CD4-positive, alpha-beta T cell treated with Interleukin-4 for 1 hour (primary cell): ENCODE results near the gene SVIL.
"Not testable (repeated sequence)": the region's sequence is repeated elsewhere in the genome, so short reads cannot be mapped to it uniquely, and the experiment has no call there.

ENCODE experiments used
- DNase-seq, 2 donors: peaks; one replicate each; pipeline ENCODE4 v3.0.0-alpha.2; 2020 to 2022

SVIL gene

DNA sequence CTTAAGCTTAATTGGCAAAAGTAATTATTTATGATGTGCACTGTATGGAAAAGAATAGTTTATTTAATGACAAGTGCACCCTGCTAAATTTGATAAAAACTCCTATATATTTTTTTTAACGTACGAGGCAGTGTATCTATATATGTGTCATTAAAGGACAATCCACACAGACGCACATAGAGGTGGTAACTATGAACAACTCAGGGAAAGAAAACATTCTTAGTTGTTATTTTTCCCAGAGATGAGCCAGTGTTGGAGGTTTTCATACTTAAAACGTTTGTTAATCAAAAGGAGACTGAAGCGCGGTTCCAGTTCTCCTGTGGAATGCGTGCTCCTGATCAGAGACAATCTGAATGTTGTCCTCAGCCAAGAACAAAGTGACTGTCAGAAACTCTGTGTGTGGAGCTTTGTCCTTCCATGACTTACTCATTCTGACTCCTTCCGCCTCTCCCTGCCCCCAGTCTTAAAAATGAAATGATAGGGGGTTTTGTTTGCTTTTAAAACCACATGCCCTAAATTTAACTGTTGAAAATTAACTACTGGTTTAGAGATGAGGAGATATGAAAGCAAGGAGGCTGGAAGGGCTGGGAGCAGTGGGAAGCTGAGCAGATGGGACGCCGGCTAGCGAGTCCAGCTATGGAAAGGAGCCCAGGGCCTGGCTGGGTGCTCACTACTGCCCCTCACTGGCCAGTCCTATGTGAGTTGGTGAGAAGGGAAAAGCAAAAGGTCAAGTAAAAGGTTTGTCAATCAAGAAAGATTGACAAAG, 99.6 kb downstream of the SVIL start:
- no peak for DNase-seq

DNA sequence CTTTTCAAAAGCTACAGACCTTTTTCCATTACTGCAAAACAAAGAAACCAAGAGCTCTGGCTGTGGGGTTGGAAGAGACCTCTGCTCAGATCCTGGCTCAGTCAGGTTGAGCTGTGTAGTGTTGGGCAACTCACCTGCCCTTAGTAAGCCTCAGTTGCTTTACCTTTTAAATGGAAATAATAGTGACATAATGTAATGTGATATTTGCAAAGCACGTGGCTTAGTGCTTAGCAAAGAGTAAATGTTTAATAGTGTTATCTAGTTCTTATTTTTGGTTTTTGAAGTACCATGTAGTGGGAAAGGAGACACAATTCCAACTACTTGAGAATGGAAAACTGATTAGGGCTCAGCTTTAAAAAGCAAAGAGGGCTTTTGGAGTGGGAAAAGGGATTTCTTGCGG, 100.2 kb downstream of the SVIL start:
- no peak for DNase-seq

DNA sequence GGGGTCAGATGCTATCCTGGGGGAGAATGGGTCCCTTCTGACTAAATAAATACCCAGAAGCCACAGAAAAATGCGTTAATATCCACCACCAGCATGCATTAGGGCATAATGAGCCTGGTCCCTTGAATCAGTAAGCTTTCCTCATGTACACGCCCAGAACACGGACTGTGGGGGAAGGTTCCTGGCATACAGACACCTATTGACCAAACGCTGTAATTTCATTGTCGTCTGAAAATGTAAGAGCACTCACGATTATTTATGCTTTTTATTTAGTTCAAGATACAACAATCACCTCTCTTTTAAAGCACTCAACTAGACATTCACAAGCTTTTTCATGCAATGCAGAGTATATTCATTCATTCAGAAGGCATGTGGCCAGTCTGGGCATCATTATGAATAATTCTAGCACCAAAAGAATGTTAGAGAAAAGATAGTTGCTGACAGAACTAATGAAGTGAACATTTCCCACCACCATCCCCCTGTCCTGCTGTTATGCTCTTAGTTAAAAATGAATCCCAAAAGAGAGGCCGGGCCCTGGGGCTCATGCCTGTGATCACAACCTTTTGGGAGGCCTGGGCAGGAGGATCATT, 101.0 kb downstream of the SVIL start:
- DNase-seq: no peak

DNA sequence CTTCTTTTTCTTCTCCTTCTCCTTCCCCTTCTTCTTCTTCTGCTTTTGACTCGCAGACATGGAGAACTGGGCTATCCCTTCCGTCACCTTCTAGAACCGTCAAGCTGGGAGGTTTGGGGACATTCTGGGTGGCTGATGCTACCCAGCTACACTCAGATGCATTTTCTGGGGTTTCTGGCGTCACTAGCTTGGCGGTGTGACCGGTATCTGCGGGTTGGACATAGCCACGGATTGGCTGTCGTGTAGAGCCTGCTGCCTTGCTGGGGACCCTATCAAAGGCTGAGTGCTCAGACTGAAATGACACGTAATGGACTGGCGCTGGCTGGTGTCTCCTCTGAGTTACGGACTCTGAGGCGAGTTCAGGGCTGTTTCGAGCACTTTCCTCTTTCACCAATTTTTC, 101.7 kb downstream of the SVIL start:
- DNase-seq: no peak

DNA sequence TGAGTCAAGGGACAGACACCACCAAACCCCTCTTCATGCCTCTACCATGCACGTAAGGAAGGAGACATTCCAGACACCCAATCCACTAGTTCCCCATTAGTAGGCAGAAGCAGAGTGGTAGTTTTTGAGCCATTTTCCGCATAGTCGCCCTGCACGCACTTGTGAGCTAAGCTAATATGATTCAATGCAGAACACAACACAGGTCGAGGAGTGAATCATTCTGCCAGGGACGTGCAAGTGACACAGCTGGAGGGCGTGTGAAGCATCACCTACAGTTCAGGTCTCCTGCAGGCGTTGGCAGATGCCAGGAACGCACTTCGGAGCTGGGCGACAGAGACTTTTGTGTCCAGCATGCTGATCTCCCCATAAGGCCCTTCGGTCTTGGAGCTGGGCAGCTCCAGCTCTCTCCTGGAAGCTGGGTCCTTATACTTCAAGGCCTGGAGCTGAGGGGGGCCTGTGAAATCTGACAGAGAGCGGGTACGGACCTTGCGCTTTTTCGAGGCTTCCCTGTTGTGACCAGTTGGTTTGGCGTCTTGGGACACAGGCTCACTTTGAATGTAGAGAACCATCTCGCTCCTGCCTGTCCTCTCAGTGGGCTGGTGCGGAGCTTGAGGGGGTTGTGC, 102.4 kb downstream of the SVIL start:
- no peak for DNase-seq

DNA sequence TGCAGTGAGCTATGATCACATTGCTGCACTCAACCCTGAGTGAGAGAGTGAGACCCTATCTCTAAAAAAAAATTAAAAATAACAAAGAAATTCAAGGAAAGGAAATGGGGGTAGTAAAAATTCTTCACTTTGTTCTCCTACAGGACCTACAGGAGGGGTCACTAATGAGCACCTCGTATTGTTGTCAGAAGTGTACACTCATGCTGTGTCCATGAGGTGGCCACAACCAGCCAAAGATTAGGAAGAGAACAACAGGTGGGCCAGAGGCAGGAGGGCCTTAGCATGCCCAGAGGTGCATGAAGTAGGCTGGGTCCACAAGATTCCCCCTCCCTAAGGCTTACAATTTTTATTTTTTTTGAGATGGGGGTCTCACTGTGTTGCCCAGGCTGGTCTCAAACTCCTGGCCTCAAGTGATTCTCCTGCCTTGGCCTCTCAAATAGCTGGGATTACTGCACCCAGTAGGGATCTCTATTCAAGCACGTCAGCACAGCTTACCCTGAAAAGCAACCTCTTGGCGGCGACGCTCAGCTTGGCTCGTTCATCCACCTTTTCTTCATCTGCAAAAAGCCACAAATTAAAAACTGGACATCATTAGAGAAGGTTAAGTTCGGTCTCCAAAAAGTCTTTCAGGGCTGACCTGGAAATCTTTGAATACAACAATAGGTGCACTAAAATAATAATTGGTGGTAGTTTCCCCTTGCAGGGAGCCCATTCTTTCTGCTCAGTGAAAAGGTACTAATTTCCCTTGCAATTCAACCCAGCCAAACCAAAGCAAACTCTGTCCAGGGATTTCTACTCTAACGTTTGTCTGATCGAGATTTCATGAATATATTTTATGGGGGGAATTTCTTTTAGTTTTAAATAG, 104.4 kb downstream of the SVIL start:
- no peak for DNase-seq

DNA sequence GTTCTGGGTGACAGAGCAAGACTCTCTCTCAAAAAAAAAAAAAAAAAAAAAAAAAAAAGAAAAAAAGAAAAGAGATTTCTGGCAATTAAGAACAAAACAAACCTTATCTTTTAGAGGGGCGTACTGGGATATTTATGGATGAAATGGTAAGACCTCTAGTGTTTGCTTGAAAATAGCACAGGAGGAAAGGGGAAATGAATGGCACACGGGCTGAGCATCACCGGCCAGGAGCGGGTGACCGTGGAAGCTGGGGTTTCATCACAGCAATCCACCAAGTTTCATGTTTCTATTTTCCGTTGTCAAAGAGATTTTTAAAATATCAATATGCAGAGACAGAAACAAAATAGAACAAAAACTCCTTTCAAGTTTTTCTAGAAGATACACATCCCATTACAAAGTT, 105.6 kb downstream of the SVIL start:
- DNase-seq: no peak

DNA sequence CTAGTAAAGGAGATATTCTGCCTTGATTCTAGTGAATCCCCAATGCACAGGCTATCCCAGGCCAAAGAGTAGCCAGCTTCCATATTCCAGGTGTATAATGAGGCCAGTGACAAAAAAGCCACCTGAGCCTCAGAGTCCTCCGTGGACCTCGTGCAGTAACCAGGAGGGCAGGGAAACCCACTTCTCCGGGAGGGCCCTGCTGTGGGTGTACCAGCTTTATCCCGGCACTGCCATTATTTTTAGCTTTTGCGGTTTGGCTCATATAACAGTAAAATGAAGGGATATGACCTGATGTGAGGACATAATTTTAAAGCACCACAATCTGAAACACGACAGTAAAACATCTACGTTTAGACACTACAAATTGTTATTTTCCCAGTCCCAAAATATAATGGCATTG, 109.0 kb downstream of the SVIL start:
- no peak for DNase-seq

DNA sequence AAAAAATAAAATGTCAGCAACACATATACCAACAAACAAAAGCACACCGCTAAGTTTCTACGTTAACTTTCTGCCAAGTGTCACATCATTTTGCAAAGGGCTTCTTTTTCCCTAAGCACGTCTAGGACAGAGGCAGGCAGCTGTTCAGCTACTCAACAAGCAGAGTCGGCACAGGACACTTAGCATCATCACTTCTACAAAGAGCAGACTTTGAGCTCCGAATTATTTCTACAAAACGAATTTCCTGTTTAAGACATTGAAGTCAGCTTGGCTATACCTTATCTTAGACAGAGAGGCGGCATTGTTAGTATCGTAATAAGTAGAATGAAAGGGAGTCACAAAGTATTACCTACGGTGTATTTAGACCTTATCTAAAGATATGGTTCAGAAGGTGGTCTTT, 110.1 kb downstream of the SVIL start:
- no peak for DNase-seq

DNA sequence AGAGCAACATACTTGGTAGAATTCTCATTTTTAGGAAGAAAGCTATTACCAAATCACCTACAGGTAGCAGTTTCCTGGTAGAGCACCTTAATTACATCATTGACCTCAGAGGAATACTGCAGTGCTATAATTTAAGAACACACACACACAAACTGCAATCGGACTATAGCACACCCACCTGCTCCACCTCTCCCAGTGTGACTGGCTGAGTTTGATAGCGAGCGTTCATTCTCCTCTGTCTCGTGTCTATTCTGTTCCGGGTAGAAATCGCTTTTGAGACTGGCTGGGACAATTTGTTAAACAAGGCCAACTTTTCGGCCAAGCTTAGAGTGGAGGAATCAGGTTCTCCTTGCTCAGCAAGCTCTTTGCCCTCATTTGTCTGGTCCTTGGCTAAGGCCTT, 110.5 kb downstream of the SVIL start:
- DNase-seq: no peak

DNA sequence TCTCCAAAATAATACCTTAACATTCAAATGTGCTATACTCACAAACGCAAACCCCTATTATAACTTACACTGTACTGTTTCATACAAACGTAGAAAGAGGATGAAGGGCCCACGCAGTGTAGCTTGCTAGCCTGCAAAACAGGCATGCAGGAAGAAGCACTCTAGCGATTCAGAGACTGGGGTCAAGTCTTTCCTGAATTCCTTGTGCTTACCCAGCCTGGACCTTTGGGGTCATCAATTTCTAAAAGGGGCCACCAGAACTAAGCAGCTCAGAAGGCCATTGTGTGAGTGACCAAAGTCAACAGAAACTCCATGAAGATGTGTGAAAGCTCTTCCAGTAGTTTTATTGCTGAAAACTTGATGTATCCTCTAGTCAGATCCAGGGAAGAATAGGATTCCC, 111.9 kb downstream of the SVIL start:
- DNase-seq: no peak

DNA sequence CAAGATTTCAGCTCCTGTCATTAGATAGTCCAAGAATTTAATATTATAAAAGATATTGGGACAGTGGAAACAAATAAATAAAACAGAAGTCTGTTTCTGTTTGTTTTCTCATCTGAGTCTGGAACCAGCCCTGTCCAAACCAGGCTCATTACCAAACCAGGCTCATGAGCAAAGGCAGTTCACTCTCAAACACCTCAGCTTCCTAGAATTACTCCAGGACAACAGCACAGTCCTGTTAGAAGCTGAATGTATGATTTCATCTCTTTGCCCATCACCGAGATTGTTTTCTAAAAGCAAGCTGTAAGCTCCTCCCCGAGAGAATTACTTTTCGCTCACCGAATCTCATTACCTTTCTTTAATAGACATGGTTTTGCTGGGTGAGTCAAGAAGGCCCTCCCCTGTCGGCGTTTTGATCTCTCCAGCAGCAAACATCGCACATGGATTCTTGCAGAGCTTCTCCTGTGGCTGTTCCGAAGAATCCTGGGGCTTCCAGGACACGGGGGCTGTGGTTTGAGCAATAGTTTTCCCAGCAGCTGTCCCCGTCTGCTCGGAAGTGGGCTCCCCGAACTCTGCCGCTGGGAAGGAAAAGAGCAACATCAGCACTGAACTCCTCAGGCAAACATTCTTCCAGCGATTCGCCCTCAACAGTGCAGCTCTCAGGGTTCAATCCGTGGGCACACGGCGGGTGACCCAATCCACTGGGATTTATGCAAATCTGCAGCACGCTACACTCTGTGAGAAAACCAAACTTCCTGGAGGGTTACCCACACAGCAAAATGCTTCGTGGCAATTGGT, 112.5 kb downstream of the SVIL start:
- no peak for DNase-seq

DNA sequence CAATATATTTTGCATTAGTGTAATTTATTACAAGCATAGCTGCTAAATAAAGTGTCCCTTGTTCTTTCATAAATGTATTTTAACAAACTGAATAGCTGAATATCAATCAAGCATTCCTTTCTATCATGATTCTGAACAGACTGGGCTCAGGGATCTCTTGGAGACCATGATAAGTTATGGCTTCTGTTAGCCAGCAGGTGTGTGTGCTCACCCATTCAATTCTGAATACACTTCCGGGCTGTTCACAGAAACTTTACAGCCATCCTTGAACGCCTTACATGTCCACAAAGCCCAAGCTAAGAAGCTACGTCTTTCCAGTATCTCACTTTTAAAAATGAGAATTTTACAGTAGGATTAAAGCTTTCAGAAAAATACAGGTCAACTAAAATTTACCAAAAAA, 115.1 kb downstream of the SVIL start:
- no peak for DNase-seq

DNA sequence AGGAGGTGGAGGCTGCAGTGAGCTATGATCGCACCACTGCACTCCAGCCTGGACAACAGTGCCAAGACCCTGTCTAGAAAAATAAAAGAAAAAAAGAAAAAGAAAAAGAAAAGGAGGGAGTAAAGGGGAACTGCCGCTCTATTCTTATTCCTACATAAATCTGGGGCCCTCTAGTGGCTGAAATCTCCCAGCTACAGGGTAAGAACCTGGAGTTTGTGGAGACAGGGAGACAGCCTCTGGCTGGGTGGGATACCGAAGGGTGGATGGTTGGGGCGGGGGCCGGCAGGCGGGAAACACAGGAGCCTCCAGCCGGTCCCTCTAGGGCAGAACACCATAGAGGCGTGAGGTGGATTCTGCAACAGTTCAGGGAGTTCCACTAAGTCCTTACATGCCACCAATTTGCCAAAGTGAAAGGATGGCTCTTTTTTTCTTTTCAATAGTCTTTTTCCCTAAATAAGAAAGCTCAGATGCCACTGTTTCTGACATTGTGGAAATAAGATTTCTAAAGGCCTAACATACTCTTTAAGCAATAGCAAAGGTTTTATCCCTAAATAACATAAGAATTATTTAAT, 117.3 kb downstream of the SVIL start:
- DNase-seq: no peak

DNA sequence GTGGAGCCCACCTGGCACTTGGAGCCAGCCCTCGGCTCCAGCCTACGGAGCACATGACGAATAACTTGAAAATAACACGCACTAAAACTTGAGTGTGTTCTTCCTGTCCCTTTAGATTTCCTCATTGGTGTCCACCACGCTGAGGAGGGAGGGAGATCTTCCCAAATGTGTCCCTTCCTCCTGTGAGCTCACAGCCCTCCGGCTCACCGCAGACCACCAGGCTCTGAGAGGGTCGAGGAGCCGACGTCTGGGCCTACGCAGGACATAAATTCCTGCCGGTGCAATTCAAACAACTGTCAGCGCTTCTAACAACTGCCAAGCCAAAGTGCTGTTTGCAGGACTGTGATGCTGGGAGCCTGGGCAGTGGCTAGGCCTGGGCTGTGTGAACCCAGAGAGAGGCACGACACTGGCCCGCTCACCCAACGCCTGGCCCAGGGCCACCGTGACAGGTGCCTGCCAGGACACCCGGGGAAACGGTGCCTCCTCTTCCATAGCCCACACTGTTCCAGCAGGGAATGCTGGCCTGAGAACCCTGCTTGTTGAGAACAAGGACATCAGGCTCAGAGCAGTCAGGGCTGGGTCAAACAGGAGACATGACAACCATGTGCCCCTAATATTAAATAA, 118.3 kb downstream of the SVIL start:
- not testable (repeated sequence) for DNase-seq

DNA sequence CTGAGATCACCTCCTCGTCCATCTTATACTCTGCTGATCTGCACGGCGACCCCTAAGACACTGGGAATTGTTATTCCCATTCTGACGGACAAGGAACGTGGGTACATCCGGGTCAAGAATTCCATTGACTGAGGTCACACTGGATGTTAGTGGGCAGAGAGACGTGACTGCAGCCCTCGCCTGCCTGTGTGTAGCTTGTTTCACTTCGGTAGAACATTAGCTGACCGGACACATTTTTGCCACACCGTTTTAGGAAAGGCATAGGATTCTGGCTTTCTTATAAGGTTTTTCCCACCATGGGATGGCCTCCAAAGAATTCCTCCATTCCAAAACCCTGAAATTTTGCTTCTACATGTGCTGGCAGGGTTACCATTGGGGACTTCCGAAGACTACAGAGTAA, 118.9 kb downstream of the SVIL start:
- not testable (repeated sequence) for DNase-seq

DNA sequence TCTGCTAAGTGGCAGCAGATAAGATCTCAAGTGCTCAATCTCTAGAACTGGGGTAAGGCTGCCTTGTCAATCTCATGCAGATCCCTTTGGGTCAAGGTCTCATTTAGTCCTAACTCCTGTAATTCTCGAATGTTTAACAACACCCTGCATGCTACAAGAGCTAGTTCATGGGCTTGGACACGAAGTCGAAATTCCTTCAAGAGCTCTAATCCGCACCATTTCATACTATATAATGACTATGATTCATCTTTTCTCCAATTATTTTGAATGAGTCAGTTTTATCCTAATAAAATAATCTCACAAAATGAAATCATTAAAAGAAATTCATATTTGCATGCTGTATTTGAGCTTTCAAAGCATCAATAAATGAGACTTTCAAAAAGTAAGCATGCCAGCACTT, 119.7 kb downstream of the SVIL start:
- DNase-seq: not testable (repeated sequence)

DNA sequence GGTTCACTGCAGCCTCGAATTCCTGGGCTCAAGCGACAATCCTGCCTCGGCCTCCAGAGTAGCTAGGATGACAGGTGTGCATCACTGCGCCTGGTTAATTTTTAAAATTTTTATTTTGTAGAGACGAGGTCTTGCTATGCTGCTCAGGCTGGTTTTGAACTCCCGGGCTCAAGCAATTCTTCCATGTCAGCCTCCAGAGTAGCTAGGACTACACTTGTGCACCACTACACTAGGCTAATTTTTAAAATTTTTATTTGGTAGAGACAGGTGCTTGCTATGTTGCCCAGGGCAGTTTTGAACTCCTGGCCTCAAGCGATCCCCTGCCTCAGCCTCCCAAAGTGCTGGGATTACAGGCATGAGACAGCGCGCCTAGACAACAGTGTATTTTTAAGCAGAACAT, 120.5 kb downstream of the SVIL start:
- no peak for DNase-seq

DNA sequence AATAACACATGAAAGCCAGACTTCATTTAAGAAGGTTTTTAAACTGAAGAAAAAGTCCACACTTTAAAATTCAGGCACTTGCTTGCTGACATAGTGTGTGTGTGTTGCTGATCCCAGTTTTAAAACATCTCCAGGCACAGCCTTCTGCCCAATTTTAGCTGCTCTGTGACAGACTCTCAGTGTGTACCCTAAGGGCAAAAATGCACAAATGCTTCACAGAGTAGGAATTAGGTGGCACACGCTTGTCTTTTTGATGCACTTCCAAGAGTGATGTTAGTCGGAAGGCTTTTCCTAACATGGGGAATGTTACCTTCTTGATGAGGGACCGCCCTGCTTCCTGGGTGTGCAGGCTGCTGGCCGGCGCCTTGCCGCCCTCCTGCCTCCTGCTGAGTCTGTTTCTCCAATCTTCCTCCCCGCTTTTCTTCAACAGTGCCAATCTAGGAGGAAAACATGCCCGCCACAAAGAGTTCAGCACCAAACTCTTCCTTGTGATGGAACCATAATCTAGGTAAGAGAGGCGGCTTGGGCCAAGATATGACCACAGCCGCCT, 122.3 kb downstream of the SVIL start:
- no peak for DNase-seq

DNA sequence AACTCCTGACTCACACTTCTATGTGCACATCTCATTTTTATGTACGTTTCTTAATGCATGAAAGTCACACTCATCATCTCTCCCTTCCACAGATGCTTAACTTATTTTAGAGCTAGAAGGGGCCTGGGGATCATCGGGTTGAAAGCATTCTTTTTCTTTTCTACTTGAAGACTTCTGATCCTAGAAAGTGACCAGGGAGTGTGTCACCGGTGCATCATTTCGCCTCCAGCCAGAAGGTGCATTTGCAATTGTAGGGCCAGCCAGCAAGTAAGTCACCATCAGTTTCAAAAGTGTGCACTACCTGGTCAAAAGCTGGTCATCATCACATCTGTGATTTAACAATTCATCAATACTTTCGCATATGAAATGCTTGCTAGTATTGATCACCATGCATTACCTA, 123.0 kb downstream of the SVIL start:
- not testable (repeated sequence) for DNase-seq

DNA sequence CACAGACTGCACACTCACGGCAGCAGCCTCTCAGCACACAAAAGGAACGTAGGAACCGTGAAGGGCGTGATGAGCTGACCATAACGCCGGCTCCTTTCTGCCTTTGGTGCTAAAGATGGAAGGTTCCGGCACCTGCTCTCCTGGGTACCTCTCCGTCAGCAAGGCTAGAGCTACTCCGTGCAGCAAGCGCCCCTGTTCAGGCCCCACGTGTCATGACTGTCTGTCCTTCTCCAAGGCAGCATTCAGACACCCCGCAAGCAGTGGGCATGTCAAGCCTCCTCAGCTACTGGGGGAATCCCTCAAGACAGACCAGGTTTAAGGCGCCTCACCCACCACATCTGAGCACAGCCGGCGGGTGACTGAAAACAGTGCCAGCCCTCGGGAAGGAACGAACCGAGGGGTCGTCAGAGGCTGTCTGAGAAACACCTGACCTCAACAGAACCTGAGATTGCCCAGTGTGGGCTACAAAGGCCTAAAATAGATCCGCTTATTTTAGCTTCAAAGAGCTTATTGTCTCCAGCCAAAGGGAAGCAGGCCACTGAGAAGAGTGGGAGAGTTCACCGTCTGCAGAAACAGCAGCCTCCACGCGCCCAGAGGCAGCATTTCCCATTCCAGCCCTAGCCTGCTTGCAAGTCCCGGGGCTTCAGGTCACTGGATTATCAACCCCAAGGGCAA, 124.2 kb downstream of the SVIL start:
- not testable (repeated sequence) for DNase-seq
